Head of caudate nucleus (tissue), 42 donors: Measurements from ENCODE around the gene SLC25A41.

ENCODE experiments used
- DNase-seq, 42 donors: peaks; one replicate each; pipeline versions ENCODE4 v3.0.0 to v3.0.0-alpha.2; 2020 to 2021; ENCODE audit warnings: mixed read lengths in 7 of 42
- intact Hi-C: fragments of 100-400 bp; cut with DNase I; formaldehyde crosslinking; loops from one replicate; pipeline ENCODE4 v1.15.0; 2022

The SLC25A41 gene

GRCh38 chr19:6464070-6464873, 30.7 kb upstream of the SLC25A41 start, which contains the start of gene CRB3:
Gene CRB3 (plus strand): TSS chr19:6464271. CDS start chr19:6464702, 431 bp downstream.
- DNase-seq, result no peak

GRCh38 chr19:6460099-6460884, 26.7 kb upstream of the SLC25A41 start:
- intact Hi-C loops, result no loop called here

More at GRCh38 chr19:6464070-6464873, 30.7 kb upstream of the SLC25A41 start, which contains the start of gene CRB3:
- intact Hi-C loops, result no loop called here

DNA sequence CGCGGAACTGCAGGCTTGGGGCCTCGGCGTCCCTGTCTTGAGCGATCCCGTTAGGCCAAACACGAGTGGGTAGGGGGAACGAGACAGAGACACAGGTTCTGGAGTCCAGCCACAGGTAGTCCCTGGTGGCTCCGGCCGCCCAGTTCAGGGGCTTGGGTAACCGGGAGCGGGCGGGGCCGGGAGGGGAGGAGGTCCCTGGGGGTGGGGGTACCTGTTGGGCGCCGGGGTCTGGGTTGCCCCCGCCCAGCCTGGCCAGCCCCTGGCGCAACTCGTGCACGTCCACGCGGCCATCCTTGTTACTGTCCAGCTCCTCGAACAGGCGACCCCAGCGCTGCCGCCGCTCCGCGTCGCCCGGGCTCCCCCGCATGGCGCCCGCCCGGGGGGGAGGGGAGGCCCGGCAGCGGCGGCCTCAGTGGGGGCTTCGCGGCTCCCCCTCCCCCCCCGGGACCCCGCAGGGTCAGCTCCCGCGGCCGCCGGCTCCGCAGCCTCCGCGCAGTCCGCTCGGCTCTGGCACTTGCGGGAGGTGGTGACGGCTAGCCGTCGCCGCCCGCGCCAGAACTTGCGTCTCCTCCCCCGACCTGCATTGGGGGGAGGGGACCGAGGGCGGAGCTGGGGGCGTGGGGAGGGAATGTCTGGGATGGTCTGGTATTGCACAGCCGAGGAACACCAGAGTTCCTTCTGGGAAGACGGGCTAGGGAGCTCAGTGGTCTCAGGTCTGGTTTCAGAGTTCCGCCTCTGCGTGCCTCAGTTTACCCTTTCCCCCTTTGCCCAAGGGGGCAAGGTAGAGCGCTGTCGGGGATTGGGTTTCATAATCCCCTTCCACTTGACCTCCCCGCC, 25.9 kb upstream of the SLC25A41 start, which contains the start of gene SLC25A23:
SLC25A23 (minus strand) TSS at position 531 of the 837 bp plus-strand sequence; CDS start at position 367, 164 bp downstream.
- intact Hi-C loops, result no loop called here

More at GRCh38 chr19:6460099-6460884, 26.7 kb upstream of the SLC25A41 start:
- DNase-seq, result peak; percentile 98 to 100 (median 100)

DNA sequence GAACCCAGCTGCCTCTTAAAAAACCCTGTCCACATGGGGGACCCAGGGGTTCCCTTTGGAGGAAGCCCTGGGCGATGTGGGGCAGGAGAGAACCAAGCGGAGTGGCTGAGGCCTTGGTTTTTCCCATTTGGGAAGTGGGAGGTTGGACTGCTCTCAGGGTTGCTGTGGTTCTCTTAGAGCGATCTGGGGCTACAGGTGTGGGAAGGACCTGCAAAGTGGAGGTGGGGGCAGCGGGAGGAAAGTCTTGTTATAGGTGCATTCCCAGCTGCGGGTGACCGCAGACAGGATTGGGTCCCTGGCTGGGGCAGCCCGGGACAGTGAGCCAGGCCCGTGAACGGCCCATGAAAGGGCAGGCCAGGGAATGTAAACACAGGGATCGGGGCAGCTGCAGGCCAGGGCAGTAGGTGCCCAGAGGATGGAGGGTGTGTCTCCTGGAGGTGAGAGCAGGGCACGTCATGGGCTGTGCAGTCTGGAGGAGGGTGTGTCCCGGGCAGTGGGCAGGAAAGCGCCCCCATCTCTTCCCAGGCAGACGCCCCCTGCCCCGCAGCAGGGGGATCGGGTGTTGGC, 25.2 kb upstream of the SLC25A41 start:
- intact Hi-C loops, result no loop called here
- peak in 4 of 42 donors; percentile 16 to 40 (median 30) for DNase-seq

More for the DNA sequence above, 25.9 kb upstream of the SLC25A41 start, which contains the start of gene SLC25A23:
- DNase-seq, result peak; percentile 29 to 89 (median 78)

DNA sequence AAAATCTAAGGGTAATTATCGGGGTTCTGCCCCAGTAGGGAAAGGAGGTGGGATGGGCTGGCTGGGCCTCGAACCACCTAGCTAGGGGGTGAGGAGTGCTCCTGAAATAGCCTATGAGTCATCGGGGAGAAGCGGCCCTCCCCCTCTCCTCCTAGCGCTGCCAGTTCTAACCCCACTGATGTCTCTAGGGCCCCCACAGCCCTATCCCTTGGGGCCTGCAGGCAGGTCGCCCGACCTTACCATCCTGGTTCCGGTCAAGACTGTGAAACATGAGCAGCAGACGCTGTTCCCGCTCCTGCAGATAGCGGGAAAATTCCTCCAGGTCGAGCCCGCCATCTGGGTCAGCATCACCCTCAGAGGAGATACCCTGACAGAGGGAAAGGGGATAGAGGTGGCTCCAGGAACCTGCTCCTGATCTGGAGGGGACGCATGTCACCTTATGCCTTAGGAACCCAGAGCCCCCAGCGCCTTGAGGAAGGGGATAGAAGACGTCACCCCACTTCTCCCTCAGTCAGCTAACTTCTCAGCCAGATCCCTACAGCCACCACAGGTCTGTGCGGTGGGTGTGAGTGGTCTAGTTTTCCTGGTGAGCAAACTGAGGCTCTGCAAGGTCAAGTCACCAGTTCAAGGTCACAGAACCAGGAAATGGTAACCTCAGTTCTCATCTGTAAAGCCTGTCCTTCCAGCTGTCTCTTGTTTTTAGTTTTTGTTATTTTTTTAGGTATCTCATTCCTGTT, 24.6 kb upstream of the SLC25A41 start:
- intact Hi-C loops, result no loop called here
- peak in 38 of 42 donors; percentile 29 to 87 (median 52) for DNase-seq

- intact Hi-C loops, result no loop called here
Observed at GRCh38 chr19:6455924-6456323, 22.4 kb upstream of the SLC25A41 start.

GRCh38 chr19:6453951-6454565, 20.5 kb upstream of the SLC25A41 start:
- intact Hi-C loops, result no loop called here
- no peak for DNase-seq

More at GRCh38 chr19:6455924-6456323, 22.4 kb upstream of the SLC25A41 start:
- peak in 32 of 42 donors; percentile 17 to 78 (median 49) for DNase-seq

GRCh38 chr19:6452899-6453298, 19.3 kb upstream of the SLC25A41 start:
- DNase-seq, result no peak
- intact Hi-C loops, result no loop called here

GRCh38 chr19:6452223-6452614, 18.7 kb upstream of the SLC25A41 start:
- intact Hi-C loops, result no loop called here
- DNase-seq, result no peak

DNA sequence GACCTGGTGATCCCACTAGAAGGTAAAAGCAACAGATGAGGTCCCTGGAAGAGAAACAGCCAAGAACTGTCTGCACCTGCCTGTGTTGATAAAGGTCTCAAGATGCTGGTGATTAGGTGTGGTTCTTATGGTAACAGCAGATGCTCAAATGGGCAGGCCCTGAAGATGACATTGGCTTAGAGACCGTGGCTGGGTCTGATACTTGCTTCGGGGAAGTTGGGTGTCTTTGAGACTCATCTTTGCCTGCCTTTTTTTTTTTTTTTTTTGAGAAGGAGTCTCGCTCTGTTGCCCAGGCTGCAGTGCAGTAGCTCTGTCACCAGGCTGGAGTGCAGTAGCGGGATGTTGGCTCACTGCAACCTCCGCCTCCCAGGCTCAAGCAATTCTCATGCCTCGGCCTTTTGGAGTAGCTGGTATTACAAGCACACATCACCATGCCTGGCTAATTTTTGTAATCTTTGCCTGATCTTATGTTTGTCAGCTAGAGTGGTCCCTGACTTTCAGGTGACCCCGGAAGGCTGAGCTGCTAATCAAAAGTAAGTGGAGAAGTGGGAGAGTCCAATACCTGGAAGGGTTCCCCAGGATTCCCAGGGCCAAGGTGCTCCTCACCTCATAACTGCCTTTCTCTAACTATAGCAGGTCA, 18.1 kb upstream of the SLC25A41 start:
- intact Hi-C loops, result no loop called here
- DNase-seq, result no peak

GRCh38 chr19:6450166-6450565, 16.6 kb upstream of the SLC25A41 start:
- peak in 38 of 42 donors; percentile 24 to 90 (median 64) for DNase-seq

GRCh38 chr19:6448045-6448444, 14.5 kb upstream of the SLC25A41 start:
- intact Hi-C loops, result no loop called here
- DNase-seq, result no peak

More at GRCh38 chr19:6450166-6450565, 16.6 kb upstream of the SLC25A41 start:
- intact Hi-C loops, result no loop called here

DNA sequence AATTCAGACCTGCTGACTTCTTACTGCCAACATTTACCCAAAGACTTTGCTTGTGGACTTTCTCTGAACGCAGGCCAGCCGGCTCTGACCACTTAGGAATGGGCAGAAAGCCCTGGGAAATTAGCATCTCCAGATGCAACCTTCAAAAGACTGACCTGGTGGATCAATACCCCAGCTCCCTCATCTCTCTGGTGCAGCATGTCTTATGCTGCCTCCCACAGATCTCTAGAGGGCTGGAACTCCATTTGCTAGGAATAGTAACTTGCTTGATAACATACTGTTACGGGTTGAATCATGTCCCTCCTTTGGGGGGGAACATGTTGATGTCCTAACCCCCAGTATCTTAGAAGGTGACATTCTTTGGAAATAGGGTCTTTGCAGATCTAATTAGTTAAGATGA, 12.9 kb upstream of the SLC25A41 start:
- intact Hi-C loops, result no loop called here

GRCh38 chr19:6443986-6444385, 10.4 kb upstream of the SLC25A41 start:
- intact Hi-C loops, result no loop called here
- no peak for DNase-seq

More for the DNA sequence above, 12.9 kb upstream of the SLC25A41 start:
- no peak for DNase-seq

GRCh38 chr19:6442087-6442688, 8.6 kb upstream of the SLC25A41 start:
- intact Hi-C loops, result no loop called here
- DNase-seq, result no peak

DNA sequence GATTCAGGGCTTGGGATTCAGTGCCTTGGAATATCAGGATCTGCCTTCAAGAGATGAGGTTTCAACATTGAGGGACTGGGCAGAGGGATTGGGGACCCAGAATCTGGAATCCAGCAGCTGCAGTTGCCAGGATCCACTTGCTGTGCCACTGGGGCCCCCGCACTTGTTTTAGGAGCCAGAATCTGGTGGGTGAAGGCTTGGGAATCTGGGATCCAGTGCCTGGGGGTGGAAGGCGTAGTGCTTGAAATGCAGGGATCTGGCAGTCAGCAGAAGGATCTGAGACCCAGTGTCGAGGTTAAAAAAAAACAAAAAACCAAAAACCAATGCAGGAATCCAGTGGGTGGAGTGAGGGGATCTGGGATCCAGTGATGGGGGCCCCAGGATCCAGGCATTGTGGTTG, 7.3 kb upstream of the SLC25A41 start:
- peak in 8 of 42 donors; percentile 19 to 66 (median 48) for DNase-seq

More for the DNA sequence above, 7.3 kb upstream of the SLC25A41 start:
- intact Hi-C loops, result no loop called here
